Endodermal cell (in vitro differentiated cells): ENCODE data around the gene ETAA1. TPM values are rescaled to one million over a fixed set of nuclear protein-coding genes. Genes with fewer than 3 reads are reported as not detected.
A peak's percentile ranks its signal among the peaks of the same experiment; 100 is the strongest.

Experiments used
- DNase-seq: peaks from one replicate; pipeline ENCODE4 v3.0.0-alpha.2; 2017
- H3K27ac ChIP-seq: 2 replicates; pipeline ENCODE4 v1.5.1; 2013; ENCODE audit warnings: mild to moderate bottlenecking, low read depth, low read length, moderate library complexity
- H3K27me3 ChIP-seq: 2 replicates; pipeline ENCODE4 v1.6.1; 2013; ENCODE audit warnings: mild to moderate bottlenecking, low read length, moderate library complexity; ENCODE audit not compliant: insufficient read depth, control insufficient read depth, poor library complexity, severe bottlenecking
- H3K36me3 ChIP-seq: 2 replicates; pipeline ENCODE4 v1.7.0; 2013; ENCODE audit warnings: mild to moderate bottlenecking, low read length, moderate library complexity; ENCODE audit not compliant: control insufficient read depth, insufficient read depth
- H3K4me1 ChIP-seq: one replicate; pipeline ENCODE4 v1.7.0; 2013; ENCODE audit warnings: low read length; ENCODE audit not compliant: control insufficient read depth, insufficient read depth
- H3K4me3 ChIP-seq: 2 replicates; pipeline ENCODE4 v1.5.1; 2013; ENCODE audit warnings: mild to moderate bottlenecking, low read length, moderate library complexity
- H3K9ac ChIP-seq: 2 replicates; pipeline ENCODE4 v1.6.1; 2013; ENCODE audit warnings: mild to moderate bottlenecking, low read length, moderate library complexity; ENCODE audit not compliant: poor library complexity, severe bottlenecking; ENCODE audit errors: extremely low read depth
- H3K9me3 ChIP-seq: 2 replicates; pipeline ENCODE4 v1.6.1; 2013; ENCODE audit warnings: mild to moderate bottlenecking, low read length, moderate library complexity; ENCODE audit not compliant: control insufficient read depth
- H3K27ac Mint-ChIP-seq: 2 replicates; pipeline ENCODE4 v1.8.0; 2020; ENCODE audit warnings: mixed read lengths
- H3K27me3 Mint-ChIP-seq: 2 replicates; pipeline ENCODE4 v1.8.0; 2021; ENCODE audit warnings: mild to moderate bottlenecking, mixed read lengths; ENCODE audit not compliant: insufficient read depth
- H3K36me3 Mint-ChIP-seq: 2 replicates; pipeline ENCODE4 v1.8.0; 2020; ENCODE audit warnings: low read depth, mixed read lengths
- H3K4me1 Mint-ChIP-seq: 2 replicates; pipeline ENCODE4 v1.8.0; 2020; ENCODE audit warnings: mixed read lengths
- H3K4me3 Mint-ChIP-seq: 2 replicates; pipeline ENCODE4 v1.8.0; 2020; ENCODE audit warnings: mild to moderate bottlenecking, moderate library complexity, mixed read lengths
- H3K9me3 Mint-ChIP-seq: 2 replicates; pipeline ENCODE4 v1.8.0; 2020; ENCODE audit warnings: mild to moderate bottlenecking, mixed read lengths
- CTCF ChIP-seq: fragments of 200-600 bp; sonication (generic); conservative IDR thresholded peaks from 2 replicates; pipeline ENCODE4 v1.5.0; 2021; ENCODE audit warnings: antibody characterized with exemption, mild to moderate bottlenecking
- WGBS, 2 experiments: methylation state at CpG; one replicate each; pipeline versions ENCODE4 v1.1.5 to v1.1.7; 2013; ENCODE audit warnings: missing lambda C conversion rate in 2 of 2, mixed read lengths in 1 of 2; ENCODE audit not compliant: insufficient coverage in 1 of 2, insufficient read length in 1 of 2; 5-methylcytosine and 5-hydroxymethylcytosine counted together
- long read RNA-seq, 4 experiments: library from polyadenylated mRNA in 2 of 4; library from RNA in 1 of 4; library from capped mRNA in 1 of 4; stranded (forward) in 3 of 4; unstranded in 1 of 4; transcript quantifications; one replicate each; pipeline ENCODE4 v2.0.0, GENCODE V29; 2020 to 2021; ENCODE audit warnings: inconsistent platforms in 1 of 4
- polyA plus RNA-seq, 2 experiments: library from polyadenylated mRNA; stranded (reverse); fragments of 50-300 nt; gene quantifications; one replicate each; pipeline ENCODE4 v1.2.3, GENCODE V29; 2013
- total RNA-seq, 2 donors: library from RNA; stranded (reverse); fragmentation: NEBNext Ultra II Directional in 1 of 2; extraction: Animal tissue kit (Norgen Biotek cat#: 25700) in 1 of 2; gene quantifications; 2 replicates in 1 of 2; 3 replicates in 1 of 2; pipeline ENCODE4 v1.2.1, GENCODE V29; 2021

Gene ETAA1
- 10 to 100 TPM; 18.9 to 21.3 TPM for total RNA-seq
- polyA plus RNA-seq (2013, experiment 1 of 2) = 21.2 TPM
- 22.5 TPM for polyA plus RNA-seq (2013, experiment 2 of 2)
- long read RNA-seq, experiment 1, partial matches to known transcripts = 3 of 8 reads
- long read RNA-seq, experiment 1, other reads (novel, unspliced or antisense) = 1 of 8 reads
- long read RNA-seq, experiment 2, transcript ETAA1-201 (6 exons, 3,418 nt) = major isoform, 20 of 38 reads
- long read RNA-seq, experiment 2, partial matches to known transcripts = 4 of 38 reads
- long read RNA-seq, experiment 2, other reads (novel, unspliced or antisense) = 12 of 38 reads
- long read RNA-seq, experiment 3, transcript ETAA1-201 (6 exons, 3,418 nt) = major isoform, 32 of 56 reads
- long read RNA-seq, experiment 3, partial matches to known transcripts = 17 of 56 reads
- long read RNA-seq, experiment 3, other reads (novel, unspliced or antisense) = 6 of 56 reads
- long read RNA-seq, experiment 4, partial matches to known transcripts = 1 of 6 reads
- long read RNA-seq, experiment 4, other reads (novel, unspliced or antisense) = 2 of 6 reads

- Mint-ChIP-seq H3K4me3 (peak within 1 kb of the TSS; percentile 97), H3K9me3 (no peaks in the 10 kb centered on the region), H3K36me3 (peaks cover 8% of the 10 kb centered on the region), H3K27ac (peak within 1 kb of the TSS; percentile 99), H3K27me3 (no peaks in the 10 kb centered on the region), H3K4me1 (peaks cover 7% of the 10 kb centered on the region)
- Histone ChIP-seq H3K9ac (peak within 1 kb of the TSS; percentile 85), H3K27me3 (no peaks in the 10 kb centered on the region), H3K36me3 (peaks cover 4% of the 10 kb centered on the region), H3K4me1 (peaks cover 3% of the 10 kb centered on the region), H3K4me3 (peak within 1 kb of the TSS; percentile 94), H3K27ac (peak within 1 kb of the TSS; percentile 91), H3K9me3 (no peaks in the 10 kb centered on the region)
- WGBS, 2 experiments = 0 to 1% methylated on average over 12 to 61 of the region's 61 CpGs
- DNase-seq = peak; percentile 97
- no peak for TF ChIP-seq CTCF
These were observed at the start of gene ETAA1 for GRCh38 chr2:67397143-67397986. Gene ETAA1, plus strand, starts transcription at chr2:67397333. Its CDS starts 116 bp downstream, at chr2:67397449.

GRCh38 chr2:67366832-67367412 lies 30.2 kb upstream of the ETAA1 start:
- no peak for DNase-seq
- peaks cover 11% of the 10 kb centered on the region for H3K9me3 Mint-ChIP-seq

More at GRCh38 chr2:67366832-67367412, 30.2 kb upstream of the ETAA1 start:
- no peak for TF ChIP-seq CTCF
- Histone ChIP-seq H3K4me3 (no peak overlapping the region), H3K4me1 (no peaks in the 10 kb centered on the region), H3K27ac (no peak overlapping the region), H3K27me3 (no peaks in the 10 kb centered on the region), H3K9me3 (peaks cover 13% of the 10 kb centered on the region), H3K36me3 (no peaks in the 10 kb centered on the region), H3K9ac (no peak overlapping the region)
- no peaks in the 10 kb centered on the region for H3K4me1 Mint-ChIP-seq
- H3K27me3 Mint-ChIP-seq = no peaks in the 10 kb centered on the region
- H3K4me3 Mint-ChIP-seq = no peak overlapping the region
- H3K27ac Mint-ChIP-seq = no peak overlapping the region
- no peaks in the 10 kb centered on the region for H3K36me3 Mint-ChIP-seq
